ENCODE measurements around the gene IL19.
"Not testable (repeated sequence)": the region's sequence is repeated elsewhere in the genome, so short reads cannot be mapped to it uniquely, and the experiment has no call there.

IL19 gene

DNA sequence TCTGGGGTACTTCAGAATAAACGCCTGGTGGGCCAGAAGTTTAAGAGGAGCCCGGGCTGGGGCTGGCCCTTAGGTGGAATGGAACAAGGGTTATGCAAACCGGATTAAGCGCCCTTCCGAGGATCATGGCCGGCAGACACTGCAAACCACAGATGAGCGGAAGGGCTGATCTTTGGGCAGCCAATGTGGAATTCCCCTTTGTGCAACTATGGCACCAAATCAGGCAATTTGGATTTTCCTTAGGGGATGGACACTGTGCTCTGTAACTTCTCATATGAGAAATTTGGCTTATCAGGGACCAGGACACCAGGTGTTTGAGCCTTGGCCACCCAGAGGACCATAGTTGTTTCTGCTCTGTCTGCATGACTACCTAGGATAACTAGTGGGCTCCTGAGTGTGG lies 7.5 kb downstream of the IL19 start:
- no peak for DNase-seq

GRCh38 chr1:206778911-206779310 lies 8.3 kb downstream of the IL19 start:
- DNase-seq, result not testable (repeated sequence)

GRCh38 chr1:206779638-206780037 lies 9.1 kb downstream of the IL19 start:
- no peak for DNase-seq

DNA sequence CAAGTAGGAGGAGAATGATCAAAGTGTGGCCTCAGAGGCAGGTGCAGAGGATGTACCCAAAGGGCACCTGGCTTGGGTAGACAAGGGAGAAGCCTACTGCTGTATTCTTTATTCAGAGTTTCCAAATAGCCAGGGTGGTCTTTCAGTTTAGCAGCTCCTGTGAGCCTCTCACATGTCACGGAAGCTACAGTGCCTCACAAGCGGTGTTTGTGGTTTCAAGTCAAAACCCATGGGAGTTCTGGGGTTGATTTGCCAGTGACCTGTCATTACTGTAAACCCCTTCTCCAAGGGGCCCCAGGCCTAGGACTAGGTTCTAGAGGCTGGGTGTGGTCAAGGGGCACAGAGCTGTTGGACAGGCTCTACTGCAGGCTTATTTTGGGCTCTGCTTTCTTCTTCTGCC lies 11.9 kb downstream of the IL19 start:
- no peak for DNase-seq

DNA sequence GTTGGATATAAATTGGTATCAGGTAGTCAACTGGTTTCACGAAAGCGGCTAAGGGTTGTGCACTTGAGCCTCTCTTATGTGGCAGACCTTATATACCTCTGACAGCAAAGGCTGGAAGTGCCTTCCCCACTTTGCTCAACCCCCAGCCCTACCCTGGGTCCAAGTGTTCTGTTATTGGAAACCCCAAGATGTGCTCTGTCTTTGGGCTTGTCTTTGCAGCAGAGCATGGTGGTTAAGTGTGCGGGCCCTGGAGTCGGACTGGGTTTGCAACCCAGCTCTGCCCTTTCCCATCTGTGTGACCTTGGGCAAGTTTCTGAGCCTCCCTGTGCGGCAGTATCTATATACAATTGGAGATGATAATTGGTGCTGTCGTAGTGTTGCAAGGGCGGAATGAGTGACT lies 12.9 kb downstream of the IL19 start:
- no peak for DNase-seq

GRCh38 chr1:206784471-206784903 lies 13.9 kb downstream of the IL19 start:
- no peak for DNase-seq

DNA sequence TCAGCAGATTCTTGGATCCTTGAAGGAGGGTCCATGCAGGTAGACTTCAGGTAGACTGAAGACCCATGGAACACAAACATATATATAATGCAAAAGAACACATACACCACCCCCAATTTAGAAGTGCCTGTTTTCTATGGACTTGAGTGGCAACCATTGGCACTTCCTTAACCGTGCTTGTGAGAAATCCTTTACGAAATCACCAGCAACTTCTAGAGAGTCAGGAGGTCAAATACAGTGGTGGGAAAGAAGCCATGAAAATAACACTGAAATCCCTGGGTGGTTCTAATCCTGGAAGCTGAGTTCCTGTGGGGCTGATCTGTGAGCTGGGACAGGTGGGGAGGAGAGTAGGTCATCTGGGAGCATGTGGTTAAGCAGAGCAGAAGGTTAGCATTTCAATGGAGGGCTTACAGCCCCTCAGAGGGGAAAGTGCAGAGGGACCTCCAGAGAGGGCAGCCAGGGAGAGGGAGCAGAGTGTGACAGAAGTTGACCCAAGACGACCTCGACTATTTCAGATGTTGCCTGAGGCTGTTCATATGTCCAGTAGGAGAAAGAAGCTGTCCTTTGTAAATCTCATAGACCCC lies 14.7 kb downstream of the IL19 start:
- DNase-seq, result no peak

DNA sequence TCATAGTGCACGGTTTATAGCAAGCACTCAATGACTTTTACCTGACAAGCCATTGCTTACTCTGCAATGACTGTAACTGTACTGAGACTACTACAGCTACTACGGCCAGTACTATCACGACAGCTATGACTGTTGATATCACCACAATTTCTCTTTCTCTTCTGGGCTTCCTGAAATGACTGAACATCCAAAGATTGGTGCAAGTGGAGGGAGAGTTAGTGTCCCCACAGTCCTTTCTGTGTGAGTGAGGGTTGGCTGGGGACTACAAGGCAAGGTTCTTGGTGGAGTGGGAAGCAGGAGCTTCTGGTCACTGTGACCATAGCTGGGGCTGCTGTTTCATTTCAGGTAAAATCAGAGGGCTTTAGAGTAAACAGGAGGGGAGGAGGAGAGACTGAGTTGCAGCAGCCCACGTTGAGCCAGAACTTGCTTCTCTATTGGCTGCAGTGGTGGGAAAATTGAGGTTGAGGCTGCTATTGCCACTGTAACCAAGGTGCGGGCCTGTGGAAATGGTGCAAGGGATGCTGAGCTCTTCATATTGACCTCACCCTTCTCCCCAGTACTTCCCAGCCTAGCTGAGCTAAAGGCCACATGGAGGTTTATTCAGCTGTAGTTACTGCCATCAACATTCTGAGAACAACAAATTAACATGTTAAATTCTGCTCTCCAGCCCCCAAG lies 15.8 kb downstream of the IL19 start:
- no peak for DNase-seq

- DNase-seq, result no peak
Observed at GRCh38 chr1:206787891-206788290, 17.3 kb downstream of the IL19 start.

DNA sequence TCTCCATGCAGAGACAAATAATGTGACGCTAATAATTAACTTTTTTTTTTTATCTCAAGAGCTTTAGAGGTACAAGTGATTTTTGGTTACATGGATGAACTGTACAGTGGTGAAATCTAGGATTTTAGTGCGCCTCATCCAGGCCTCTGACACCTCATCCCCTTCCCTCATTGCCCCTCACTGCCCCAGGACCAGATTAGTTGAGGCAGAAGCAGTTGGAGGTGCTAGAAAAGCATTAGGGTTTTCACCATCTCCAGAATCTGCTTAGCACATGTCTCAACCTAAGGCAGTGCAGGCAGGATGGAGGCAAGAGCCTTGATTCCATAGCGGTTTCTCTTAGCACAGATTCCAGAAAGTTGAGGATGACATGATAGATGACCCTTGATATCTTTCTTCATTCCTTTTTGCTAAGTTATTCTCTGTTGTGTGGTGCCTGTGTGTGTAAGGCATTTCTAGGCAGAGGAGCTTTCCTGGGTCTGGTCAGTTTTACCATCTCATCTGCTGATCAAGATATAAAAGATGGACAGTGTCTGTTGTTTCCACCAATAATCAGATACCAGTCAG lies 18.0 kb downstream of the IL19 start:
- DNase-seq, result no peak

- DNase-seq, result no peak
Observed at GRCh38 chr1:206790502-206791250, 20.1 kb downstream of the IL19 start.

GRCh38 chr1:206792939-206793607 lies 22.5 kb downstream of the IL19 start:
- no peak for DNase-seq

GRCh38 chr1:206793620-206794019 lies 23.0 kb downstream of the IL19 start:
- DNase-seq, result no peak

DNA sequence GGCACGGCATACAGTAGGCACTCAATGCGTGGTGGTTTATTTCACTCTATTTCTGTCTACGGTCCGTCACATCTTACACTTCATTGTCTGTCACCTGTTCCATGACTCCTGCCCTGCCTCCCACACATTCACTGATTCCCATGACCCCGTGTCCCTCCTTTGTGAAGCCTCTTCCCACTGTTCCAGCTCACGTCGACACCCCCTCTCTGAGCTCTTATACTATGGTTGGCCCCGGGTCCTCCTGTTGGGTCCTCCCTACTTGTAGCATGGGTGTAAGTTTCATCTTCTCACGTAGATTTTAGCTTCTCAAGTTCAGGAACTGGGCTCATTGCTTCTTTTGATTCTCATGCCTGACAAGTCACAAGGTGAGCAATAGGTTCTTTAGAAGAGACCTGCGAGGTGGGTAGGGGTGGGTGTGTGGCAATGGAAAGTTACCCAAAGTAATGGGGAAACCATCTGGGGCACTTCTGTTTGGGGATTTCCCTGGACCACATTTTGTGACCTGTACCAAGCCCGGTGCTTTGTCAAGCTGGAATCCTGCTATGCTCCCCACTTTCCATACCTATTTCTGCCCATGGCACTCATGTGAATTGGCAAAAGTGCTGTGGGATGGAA lies 23.8 kb downstream of the IL19 start:
- no peak for DNase-seq

DNA sequence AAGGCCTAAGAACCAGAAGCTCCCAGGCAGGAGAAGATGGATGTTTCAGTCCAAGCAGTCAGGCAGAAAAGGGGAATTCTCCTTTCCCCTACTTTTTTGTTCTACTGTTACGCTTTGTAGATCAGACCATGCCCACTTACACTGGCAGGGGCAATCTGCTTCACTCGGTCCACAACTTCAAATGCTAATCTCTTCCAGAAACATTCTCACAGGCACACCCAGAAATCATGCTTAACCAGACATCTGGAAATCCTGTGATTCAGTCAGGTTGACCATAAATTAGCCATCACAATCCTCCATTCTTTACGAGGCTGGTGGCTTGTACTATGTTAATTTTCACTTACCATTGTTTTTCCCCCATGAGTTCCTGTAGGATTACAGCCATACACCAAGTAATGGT lies 25.5 kb downstream of the IL19 start:
- DNase-seq, result no peak

- no peak for DNase-seq
Observed at GRCh38 chr1:206796981-206797402, 26.4 kb downstream of the IL19 start.

- no peak for DNase-seq
Observed at GRCh38 chr1:206797534-206798383, 27.2 kb downstream of the IL19 start.

DNA sequence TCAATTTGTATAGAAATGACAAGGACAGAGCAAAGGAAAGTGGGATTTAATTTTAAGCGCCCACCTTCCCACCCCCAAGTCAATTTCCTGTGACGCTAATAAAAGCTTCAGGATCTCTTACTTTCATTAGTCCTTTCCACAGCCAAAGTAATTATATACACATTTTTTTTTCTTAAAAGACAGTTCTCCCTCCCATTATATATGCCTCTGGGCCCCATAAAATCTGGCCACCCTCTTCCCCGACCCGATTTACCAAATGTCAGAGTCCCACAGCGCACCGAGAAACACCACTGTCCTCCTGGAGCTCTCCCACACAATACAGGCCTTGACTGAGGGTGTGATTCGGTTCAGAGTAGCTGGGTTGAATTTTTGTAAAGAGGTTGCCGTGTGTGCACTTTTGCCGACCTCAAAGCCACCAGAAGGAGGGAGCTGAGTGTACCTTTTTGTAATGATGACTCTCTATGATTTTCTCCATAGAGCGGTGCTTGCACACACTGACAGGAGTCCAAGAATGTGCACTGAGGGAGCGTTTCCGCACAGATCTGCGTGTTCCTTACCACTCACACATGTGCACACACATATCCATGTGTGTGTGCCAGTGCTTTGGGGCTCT lies 27.9 kb downstream of the IL19 start:
- no peak for DNase-seq

DNA sequence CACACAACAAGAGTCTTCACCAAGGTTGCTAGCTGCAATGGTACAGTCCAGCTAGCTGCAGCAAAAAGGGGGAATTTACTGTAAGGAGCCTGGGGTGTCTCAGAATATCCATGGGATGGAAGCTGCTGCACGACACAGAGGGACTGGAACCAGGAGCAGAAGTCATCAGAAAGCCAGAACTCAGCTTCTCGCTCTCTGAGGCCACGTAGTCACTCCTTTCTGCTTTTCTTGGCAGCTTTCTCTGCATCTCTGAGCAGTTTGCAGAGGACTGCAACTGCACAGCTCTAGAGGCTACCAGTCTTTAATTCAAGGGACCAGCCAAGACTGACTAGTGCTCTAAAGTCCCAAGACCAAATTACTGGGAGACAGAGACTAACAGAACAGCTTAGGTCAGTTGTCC lies 28.7 kb downstream of the IL19 start:
- no peak for DNase-seq

DNA sequence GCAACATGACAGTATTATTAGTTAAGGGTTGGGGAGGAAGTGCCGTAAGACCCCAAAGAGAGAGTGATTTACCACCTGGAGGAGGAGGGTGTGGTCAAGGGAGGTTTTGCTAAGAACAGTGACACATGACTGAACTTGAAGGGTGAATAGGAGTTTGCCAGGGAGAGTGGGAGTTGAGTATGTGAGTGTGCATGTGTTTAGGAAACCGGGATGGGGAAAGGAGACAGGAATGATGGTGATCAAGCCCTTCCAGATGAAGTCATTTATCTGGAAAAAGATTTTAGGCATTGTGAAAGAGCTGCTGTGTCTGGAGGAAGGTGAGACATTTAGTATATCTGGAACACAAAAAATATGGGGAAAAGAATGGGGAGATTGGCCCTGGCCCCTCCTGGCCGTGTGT lies 29.8 kb downstream of the IL19 start:
- DNase-seq, result no peak

- DNase-seq, result no peak
Observed at GRCh38 chr1:206800891-206801290, 30.3 kb downstream of the IL19 start.
